Neural progenitor cell (in vitro differentiated cells): Measurements from ENCODE around the gene MUCL3.
"Not testable (repeated sequence)": the region's sequence is repeated elsewhere in the genome, so short reads cannot be mapped to it uniquely, and the experiment has no call there.

Experiments used
- EZH2 ChIP-seq: fragments of 200-600 bp; sonication (generic); IDR thresholded peaks from 2 replicates; pipeline ENCODE4 v1.6.1; 2017; ENCODE audit warnings: antibody characterized with exemption, mild to moderate bottlenecking, moderate library complexity
- EZH2phosphoT487 ChIP-seq: fragments of 200-600 bp; sonication (generic); IDR thresholded peaks from 2 replicates; pipeline ENCODE4 v1.6.1; 2017; ENCODE audit warnings: antibody characterized with exemption

GRCh38 chr6:30902196-30902595, 38.6 kb upstream of the MUCL3 start:
- not testable (repeated sequence) for TF ChIP-seq EZH2, EZH2phosphoT487
